Activated T-helper 1 cell treated with anti-CD3 and anti-CD28 coated beads, Interleukin-12 subunit alpha, Interleukin-12 subunit beta, Interleukin-2, Interleukin-4 antibody, amounts not matched to agents 30 ng/mL and 10 ng/mL and 1 ng/mL, durations not matched to agents 14 hours and 24 hours and 36 hours (primary cell): Measurements from ENCODE around the gene UBR4. TPM values are rescaled to one million over a fixed set of nuclear protein-coding genes. Genes with fewer than 3 reads are reported as not detected.
"Not testable (repeated sequence)": the region's sequence is repeated elsewhere in the genome, so short reads cannot be mapped to it uniquely, and the experiment has no call there.

ENCODE experiments used
- DNase-seq: peaks from one replicate; pipeline ENCODE4 v3.0.0; 2021; ENCODE audit warnings: low spot score
- H3K27ac Mint-ChIP-seq: one replicate; pipeline ENCODE4 v1.8.0; 2021; ENCODE audit warnings: mild to moderate bottlenecking, mixed read lengths
- H3K27me3 Mint-ChIP-seq: one replicate; pipeline ENCODE4 v1.8.0; 2022; ENCODE audit warnings: mild to moderate bottlenecking, moderate library complexity, mixed read lengths; ENCODE audit not compliant: insufficient read depth
- H3K36me3 Mint-ChIP-seq: one replicate; pipeline ENCODE4 v1.8.0; 2021; ENCODE audit warnings: low read depth, mixed read lengths
- H3K4me1 Mint-ChIP-seq: one replicate; pipeline ENCODE4 v1.8.0; 2021; ENCODE audit warnings: low read depth, mixed read lengths
- H3K4me3 Mint-ChIP-seq: one replicate; pipeline ENCODE4 v1.8.0; 2021; ENCODE audit warnings: mild to moderate bottlenecking, moderate library complexity, mixed read lengths
- H3K9me3 Mint-ChIP-seq: one replicate; pipeline ENCODE4 v1.8.0; 2021; ENCODE audit warnings: mixed read lengths
- intact Hi-C: fragments of 100-400 bp; cut with micrococcal nuclease; formaldehyde crosslinking; loops from one replicate; pipeline ENCODE4 v1.15.1; 2024
- total RNA-seq: library from RNA; stranded (reverse); gene quantifications from 2 replicates; pipeline ENCODE4 v1.2.3, GENCODE V29; 2022

UBR4 gene
- total RNA-seq, 1 donor from 2014 or later: 155 TPM

- Mint-ChIP-seq H3K27ac (no peak overlapping the region), H3K36me3 (peaks cover 44% of the 10 kb centered on the region)
Observed at GRCh38 chr1:19232524-19232846, 22.4 kb upstream of the UBR4 start.

GRCh38 chr1:19231736-19232523 is 21.9 kb upstream of the UBR4 start:
- DNase-seq, intact Hi-C loops, H3K9me3 Mint-ChIP-seq, H3K4me3 Mint-ChIP-seq, H3K27me3 Mint-ChIP-seq, H3K4me1 Mint-ChIP-seq, H3K27ac Mint-ChIP-seq: not testable (repeated sequence)
- peaks cover 44% of the 10 kb centered on the region for H3K36me3 Mint-ChIP-seq

More at GRCh38 chr1:19232524-19232846, 22.4 kb upstream of the UBR4 start:
- no peak for DNase-seq
- Mint-ChIP-seq H3K4me3 (no peak overlapping the region), H3K27me3 (no peaks in the 10 kb centered on the region), H3K4me1 (no peaks in the 10 kb centered on the region), H3K9me3 (no peaks in the 10 kb centered on the region)
- intact Hi-C loops: no loop called here

- H3K4me1 Mint-ChIP-seq: no peaks in the 10 kb centered on the region
- peaks cover 50% of the 10 kb centered on the region for H3K36me3 Mint-ChIP-seq
- H3K27ac Mint-ChIP-seq: no peak overlapping the region
- no peak for DNase-seq
- no peaks in the 10 kb centered on the region for H3K9me3 Mint-ChIP-seq
- H3K4me3 Mint-ChIP-seq: no peak overlapping the region
- H3K27me3 Mint-ChIP-seq: no peaks in the 10 kb centered on the region
- intact Hi-C loops: no loop called here
Observed at GRCh38 chr1:19229828-19230325, 19.8 kb upstream of the UBR4 start.

- H3K4me3 Mint-ChIP-seq: no peak overlapping the region
- no peaks in the 10 kb centered on the region for H3K9me3 Mint-ChIP-seq
- DNase-seq: no peak
- no peaks in the 10 kb centered on the region for H3K4me1 Mint-ChIP-seq
- intact Hi-C loops: no loop called here
- no peaks in the 10 kb centered on the region for H3K27me3 Mint-ChIP-seq
- H3K36me3 Mint-ChIP-seq: peaks cover 56% of the 10 kb centered on the region
- H3K27ac Mint-ChIP-seq: no peak overlapping the region
Observed at GRCh38 chr1:19229229-19229628, 19.2 kb upstream of the UBR4 start.

- Mint-ChIP-seq H3K27me3 (no peaks in the 10 kb centered on the region), H3K27ac (no peak overlapping the region), H3K4me3 (no peak overlapping the region), H3K4me1 (peaks cover 15% of the 10 kb centered on the region), H3K36me3 (peaks cover 53% of the 10 kb centered on the region), H3K9me3 (no peaks in the 10 kb centered on the region)
- intact Hi-C loops: no loop called here
- no peak for DNase-seq
Observed at GRCh38 chr1:19222979-19223824, 13.1 kb upstream of the UBR4 start.

- Mint-ChIP-seq H3K4me3 (no peak overlapping the region), H3K36me3 (peaks cover 53% of the 10 kb centered on the region), H3K27me3 (no peaks in the 10 kb centered on the region), H3K4me1 (peaks cover 15% of the 10 kb centered on the region), H3K27ac (no peak overlapping the region), H3K9me3 (no peaks in the 10 kb centered on the region)
- intact Hi-C loops: no loop called here
- DNase-seq: no peak
Observed at GRCh38 chr1:19222573-19222972, 12.5 kb upstream of the UBR4 start.

- H3K9me3 Mint-ChIP-seq: no peaks in the 10 kb centered on the region
- H3K27ac Mint-ChIP-seq: no peak overlapping the region
- H3K27me3 Mint-ChIP-seq: no peaks in the 10 kb centered on the region
- no peak overlapping the region for H3K4me3 Mint-ChIP-seq
- peaks cover 48% of the 10 kb centered on the region for H3K36me3 Mint-ChIP-seq
- H3K4me1 Mint-ChIP-seq: peaks cover 15% of the 10 kb centered on the region
- DNase-seq: no peak
- intact Hi-C loops: no loop called here
Observed at GRCh38 chr1:19220991-19221390, 10.9 kb upstream of the UBR4 start.

GRCh38 chr1:19220080-19220846 is 10.2 kb upstream of the UBR4 start:
- intact Hi-C loops: no loop called here
- H3K9me3 Mint-ChIP-seq: no peaks in the 10 kb centered on the region
- peaks cover 46% of the 10 kb centered on the region for H3K36me3 Mint-ChIP-seq
- no peaks in the 10 kb centered on the region for H3K27me3 Mint-ChIP-seq
- H3K4me1 Mint-ChIP-seq: peaks cover 17% of the 10 kb centered on the region
- DNase-seq: no peak
- H3K4me3 Mint-ChIP-seq: no peak overlapping the region
- H3K27ac Mint-ChIP-seq: peak overlapping the region; percentile 59

GRCh38 chr1:19219451-19219850 is 9.4 kb upstream of the UBR4 start:
- peaks cover 42% of the 10 kb centered on the region for H3K36me3 Mint-ChIP-seq
- no peaks in the 10 kb centered on the region for H3K27me3 Mint-ChIP-seq
- no peak overlapping the region for H3K4me3 Mint-ChIP-seq
- no peaks in the 10 kb centered on the region for H3K9me3 Mint-ChIP-seq
- H3K27ac Mint-ChIP-seq: no peak overlapping the region
- intact Hi-C loops: no loop called here
- DNase-seq: no peak
- peaks cover 20% of the 10 kb centered on the region for H3K4me1 Mint-ChIP-seq

GRCh38 chr1:19216585-19216984 is 6.5 kb upstream of the UBR4 start:
- peaks cover 45% of the 10 kb centered on the region for H3K4me1 Mint-ChIP-seq
- H3K27me3 Mint-ChIP-seq, H3K4me3 Mint-ChIP-seq, H3K27ac Mint-ChIP-seq, H3K9me3 Mint-ChIP-seq, DNase-seq, intact Hi-C loops: not testable (repeated sequence)
- peaks cover 46% of the 10 kb centered on the region for H3K36me3 Mint-ChIP-seq

GRCh38 chr1:19213580-19213979 is 3.5 kb upstream of the UBR4 start:
- intact Hi-C loops: loop anchor here (5.0 kb wide), 1 partner anchor 311 kb away; the partner anchor contains the start of gene ALDH4A1
- Mint-ChIP-seq H3K27ac (peak overlapping the region; percentile 68), H3K4me1 (peaks cover 51% of the 10 kb centered on the region), H3K9me3 (no peaks in the 10 kb centered on the region), H3K36me3 (peaks cover 38% of the 10 kb centered on the region), H3K4me3 (no peak overlapping the region), H3K27me3 (no peaks in the 10 kb centered on the region)
- DNase-seq: no peak

GRCh38 chr1:19212167-19212566 is 2.1 kb upstream of the UBR4 start:
- DNase-seq: no peak
- H3K4me3 Mint-ChIP-seq: peak overlapping the region; percentile 94
- no peaks in the 10 kb centered on the region for H3K9me3 Mint-ChIP-seq
- intact Hi-C loops: loop anchor here (5.0 kb wide), 1 partner anchor 310 kb away; the partner anchor contains the start of gene ALDH4A1
- H3K27ac Mint-ChIP-seq: peak overlapping the region; percentile 52
- peaks cover 52% of the 10 kb centered on the region for H3K4me1 Mint-ChIP-seq
- H3K36me3 Mint-ChIP-seq: peaks cover 31% of the 10 kb centered on the region
- H3K27me3 Mint-ChIP-seq: no peaks in the 10 kb centered on the region
